Activated naive CD4-positive, alpha-beta T cell treated with anti-CD3 and anti-CD28 coated beads, Interleukin-2, amount 50 U/mL, for 24 hours (primary cell): ENCODE results near the gene SLC6A16.

Experiments
- H3K27ac Mint-ChIP-seq: one replicate; pipeline ENCODE4 v1.8.0; 2021; ENCODE audit warnings: mild to moderate bottlenecking, mixed read lengths
- H3K27me3 Mint-ChIP-seq: one replicate; pipeline ENCODE4 v1.8.0; 2021; ENCODE audit warnings: mixed read lengths
- H3K36me3 Mint-ChIP-seq: one replicate; pipeline ENCODE4 v1.8.0; 2021; ENCODE audit warnings: mixed read lengths
- H3K4me1 Mint-ChIP-seq: one replicate; pipeline ENCODE4 v1.8.0; 2021; ENCODE audit warnings: mixed read lengths
- H3K4me3 Mint-ChIP-seq: one replicate; pipeline ENCODE4 v1.8.0; 2021; ENCODE audit warnings: mild to moderate bottlenecking, mixed read lengths
- H3K9me3 Mint-ChIP-seq: one replicate; pipeline ENCODE4 v1.8.0; 2021; ENCODE audit warnings: mixed read lengths

Gene SLC6A16

DNA sequence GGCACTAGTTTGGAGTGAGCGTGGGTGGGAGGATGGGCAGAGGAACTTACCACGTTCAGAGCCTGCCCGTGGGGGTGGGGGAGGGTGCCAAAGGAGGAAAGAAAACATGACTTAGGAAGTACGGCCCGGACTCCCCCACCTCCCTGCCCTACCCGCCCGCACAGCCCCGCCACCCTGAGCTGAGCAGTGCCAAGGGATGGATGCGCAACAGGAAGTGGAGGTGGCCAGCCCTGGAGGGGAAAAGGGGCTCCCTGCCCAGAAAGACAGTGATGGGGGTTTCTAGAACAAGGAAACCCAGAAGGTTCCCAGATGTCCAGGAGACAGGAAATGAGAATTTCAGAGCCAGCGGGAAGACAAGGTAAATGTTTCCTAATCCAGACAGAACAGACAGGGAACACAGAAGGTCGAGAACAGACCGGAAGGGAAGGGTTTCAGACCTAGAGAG is 30.9 kb upstream of the SLC6A16 start:
- H3K4me1 Mint-ChIP-seq, result peaks cover 19% of the 10 kb centered on the region
- no peak overlapping the region for H3K4me3 Mint-ChIP-seq
- no peak overlapping the region for H3K27ac Mint-ChIP-seq
- H3K36me3 Mint-ChIP-seq, result no peaks in the 10 kb centered on the region
- no peaks in the 10 kb centered on the region for H3K9me3 Mint-ChIP-seq
- peaks cover 4% of the 10 kb centered on the region for H3K27me3 Mint-ChIP-seq

DNA sequence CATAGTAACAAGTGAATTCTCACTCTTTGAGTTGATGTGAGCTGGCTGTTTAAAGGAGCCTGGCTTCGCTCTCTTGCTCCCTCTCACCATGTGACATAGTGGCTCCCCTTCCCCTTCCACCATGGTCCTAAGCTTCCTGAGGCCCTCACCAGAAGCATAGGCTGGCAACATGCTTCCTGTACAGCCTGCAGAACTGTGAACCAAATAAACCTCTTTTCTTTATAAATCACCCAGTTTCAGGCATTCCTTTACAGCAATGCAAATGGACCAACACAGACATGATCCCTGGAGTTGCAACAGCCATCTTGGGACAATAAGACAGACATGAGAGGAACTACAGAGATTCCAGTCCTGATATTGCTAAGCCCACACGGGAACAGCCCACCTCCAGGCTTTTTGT is 24.6 kb upstream of the SLC6A16 start:
- Mint-ChIP-seq H3K27me3 (peaks cover 2% of the 10 kb centered on the region), H3K27ac (no peak overlapping the region), H3K9me3 (no peaks in the 10 kb centered on the region), H3K4me3 (no peak overlapping the region), H3K4me1 (peaks cover 5% of the 10 kb centered on the region), H3K36me3 (no peaks in the 10 kb centered on the region)

DNA sequence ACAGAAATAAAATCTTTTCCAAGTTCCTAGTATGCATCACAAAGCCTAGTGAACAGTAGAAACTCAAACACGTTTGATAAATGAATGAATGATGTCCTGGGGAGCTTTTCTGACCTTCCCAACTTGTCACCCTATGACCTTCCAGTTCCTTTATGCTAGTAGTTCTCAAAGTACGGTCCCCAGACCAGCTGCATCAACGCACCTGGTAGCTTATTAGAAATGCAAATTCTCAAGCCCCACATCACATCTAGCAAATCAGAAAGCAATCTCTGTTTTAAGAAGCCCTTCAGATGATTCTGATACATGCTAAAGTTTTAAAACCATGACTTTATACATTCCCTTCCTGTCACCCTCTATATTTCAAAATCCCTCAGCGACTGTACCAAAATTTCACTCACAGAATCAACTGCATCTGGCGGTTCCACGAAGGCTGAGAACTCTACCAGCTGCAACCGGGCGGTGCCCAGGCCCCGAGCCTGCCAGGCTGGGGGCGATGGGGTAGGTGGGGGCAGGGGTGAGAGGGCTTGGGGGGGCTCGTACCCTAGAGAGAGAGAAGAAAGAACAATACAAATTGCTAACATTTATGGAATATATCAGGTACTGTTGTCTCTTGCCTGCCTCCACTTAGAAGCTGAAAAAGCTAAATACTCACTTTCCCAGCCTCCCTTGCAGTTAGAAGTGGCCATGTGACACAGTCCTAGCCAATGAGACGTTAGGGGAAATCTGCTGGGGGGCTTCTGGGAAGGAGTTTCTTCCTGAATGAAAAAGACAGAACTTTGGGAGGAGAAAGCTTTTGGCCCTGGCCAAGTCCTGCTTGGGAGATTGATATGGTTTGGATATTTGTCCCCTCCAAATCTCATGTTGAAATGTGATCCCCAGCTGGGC is 23.6 kb upstream of the SLC6A16 start:
- no peak overlapping the region for H3K27ac Mint-ChIP-seq
- no peaks in the 10 kb centered on the region for H3K9me3 Mint-ChIP-seq
- H3K4me3 Mint-ChIP-seq, result no peak overlapping the region
- H3K36me3 Mint-ChIP-seq, result no peaks in the 10 kb centered on the region
- peaks cover 6% of the 10 kb centered on the region for H3K4me1 Mint-ChIP-seq
- peaks cover 2% of the 10 kb centered on the region for H3K27me3 Mint-ChIP-seq

DNA sequence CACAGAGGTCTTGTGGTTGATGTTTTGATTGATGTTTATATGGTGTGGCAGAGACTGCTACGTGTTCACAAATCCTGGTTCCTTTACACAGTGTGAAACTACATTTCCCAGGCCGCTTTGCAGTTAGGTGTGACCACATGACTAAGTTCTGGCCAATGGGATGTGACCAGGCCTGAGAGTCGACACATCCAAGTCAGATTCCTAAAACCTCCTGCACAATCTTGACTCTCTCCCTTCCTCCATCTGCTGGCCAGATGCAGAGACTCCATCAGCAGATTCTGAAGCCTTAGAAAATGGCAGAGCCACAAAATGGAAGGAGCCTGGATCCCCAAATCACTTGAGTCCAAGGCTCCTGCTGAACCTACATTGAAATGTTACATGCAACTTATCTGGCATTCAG is 22.8 kb upstream of the SLC6A16 start:
- Mint-ChIP-seq H3K4me3 (no peak overlapping the region), H3K27me3 (no peaks in the 10 kb centered on the region), H3K36me3 (no peaks in the 10 kb centered on the region), H3K9me3 (no peaks in the 10 kb centered on the region), H3K27ac (no peak overlapping the region), H3K4me1 (peaks cover 9% of the 10 kb centered on the region)

DNA sequence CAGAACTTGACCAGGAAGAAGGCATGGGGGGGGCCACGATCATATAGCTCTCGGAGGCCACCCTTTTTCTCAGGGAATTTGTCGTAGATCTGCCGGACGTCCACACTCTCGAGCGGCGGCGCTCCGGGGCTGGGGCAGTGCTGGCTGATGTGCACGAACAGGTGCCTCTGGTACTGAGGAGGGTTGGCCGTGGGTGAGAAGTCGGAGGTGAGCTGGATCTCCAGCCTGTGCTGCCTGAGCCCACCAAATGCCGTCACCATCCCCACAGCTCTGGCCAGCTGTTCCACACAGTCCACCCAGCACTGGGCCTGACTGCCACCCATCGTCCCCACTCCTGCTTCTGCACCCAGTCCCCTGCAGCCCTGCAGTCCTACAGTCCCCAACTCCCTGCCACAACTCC is 22.2 kb upstream of the SLC6A16 start:
- H3K27me3 Mint-ChIP-seq, result no peaks in the 10 kb centered on the region
- no peak overlapping the region for H3K4me3 Mint-ChIP-seq
- peaks cover 12% of the 10 kb centered on the region for H3K4me1 Mint-ChIP-seq
- no peaks in the 10 kb centered on the region for H3K36me3 Mint-ChIP-seq
- H3K27ac Mint-ChIP-seq, result no peak overlapping the region
- H3K9me3 Mint-ChIP-seq, result no peaks in the 10 kb centered on the region

DNA sequence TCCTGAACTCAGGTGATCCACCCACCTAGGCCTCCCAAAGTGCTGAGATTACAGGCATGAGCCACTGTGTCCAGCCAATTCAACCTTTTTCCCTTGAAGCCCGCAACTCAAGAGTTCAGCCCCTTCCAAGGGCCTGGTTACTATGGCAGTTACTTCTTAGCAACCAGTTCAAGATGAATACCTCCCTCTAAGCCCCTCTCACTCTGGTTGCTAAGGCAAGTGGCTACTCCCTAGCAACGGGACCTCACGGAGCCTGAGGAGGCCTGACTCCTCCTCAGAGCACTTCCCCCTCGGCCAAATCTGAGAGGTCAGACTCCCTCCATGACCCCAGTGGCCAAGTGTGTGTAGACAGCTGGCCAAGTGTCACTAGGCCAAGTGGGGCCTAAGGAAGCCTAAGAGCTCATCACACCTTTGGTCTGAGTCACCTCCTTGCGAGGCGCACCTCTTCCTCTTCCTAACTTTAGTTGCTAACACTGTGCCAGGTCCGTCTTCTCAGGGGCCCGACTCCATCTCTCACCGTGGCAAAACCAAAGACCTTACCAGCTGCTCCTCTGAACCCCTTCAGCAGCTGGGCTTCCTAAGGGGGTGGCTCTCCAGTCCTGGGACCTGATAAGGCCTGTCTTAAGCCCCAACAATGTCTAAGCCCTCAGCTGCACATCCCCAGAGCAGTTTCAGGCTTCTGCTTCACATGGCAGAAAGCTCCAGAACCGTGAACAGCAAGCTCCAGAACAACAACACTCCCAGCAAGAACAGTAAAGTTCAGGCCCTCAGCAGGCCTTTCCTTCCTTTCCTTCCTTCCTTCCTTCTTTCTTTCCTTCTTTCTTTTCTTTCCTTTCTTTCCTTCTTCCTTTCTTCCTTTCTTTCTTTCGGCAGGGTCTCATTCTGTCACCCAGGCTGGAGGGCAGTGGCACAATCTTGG is 19.8 kb upstream of the SLC6A16 start:
- H3K36me3 Mint-ChIP-seq, result no peaks in the 10 kb centered on the region
- peaks cover 19% of the 10 kb centered on the region for H3K4me1 Mint-ChIP-seq
- no peak overlapping the region for H3K27ac Mint-ChIP-seq
- no peaks in the 10 kb centered on the region for H3K27me3 Mint-ChIP-seq
- H3K4me3 Mint-ChIP-seq, result no peak overlapping the region
- H3K9me3 Mint-ChIP-seq, result no peaks in the 10 kb centered on the region

DNA sequence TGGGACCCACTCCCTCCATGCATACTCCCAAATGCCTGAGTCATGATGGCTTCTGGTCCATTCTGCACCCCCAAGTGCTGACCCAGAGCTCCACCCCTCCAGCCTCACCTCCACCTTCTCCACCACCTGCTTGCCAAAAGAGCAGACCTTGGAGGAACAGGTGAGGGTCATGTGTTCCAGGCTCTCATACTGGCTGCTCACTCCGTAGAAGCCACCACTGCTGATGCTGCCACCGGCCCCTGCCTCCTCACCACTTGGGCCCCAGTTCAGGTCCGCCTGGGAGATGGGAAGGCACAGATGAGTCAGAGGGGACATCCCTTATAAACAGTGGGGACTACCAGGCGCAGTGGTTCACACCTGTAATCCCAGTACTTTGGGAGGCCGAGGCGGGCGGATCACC is 18.1 kb upstream of the SLC6A16 start:
- Mint-ChIP-seq H3K4me3 (no peak overlapping the region), H3K36me3 (peaks cover 2% of the 10 kb centered on the region), H3K4me1 (peaks cover 29% of the 10 kb centered on the region), H3K27me3 (no peaks in the 10 kb centered on the region), H3K27ac (no peak overlapping the region), H3K9me3 (no peaks in the 10 kb centered on the region)

DNA sequence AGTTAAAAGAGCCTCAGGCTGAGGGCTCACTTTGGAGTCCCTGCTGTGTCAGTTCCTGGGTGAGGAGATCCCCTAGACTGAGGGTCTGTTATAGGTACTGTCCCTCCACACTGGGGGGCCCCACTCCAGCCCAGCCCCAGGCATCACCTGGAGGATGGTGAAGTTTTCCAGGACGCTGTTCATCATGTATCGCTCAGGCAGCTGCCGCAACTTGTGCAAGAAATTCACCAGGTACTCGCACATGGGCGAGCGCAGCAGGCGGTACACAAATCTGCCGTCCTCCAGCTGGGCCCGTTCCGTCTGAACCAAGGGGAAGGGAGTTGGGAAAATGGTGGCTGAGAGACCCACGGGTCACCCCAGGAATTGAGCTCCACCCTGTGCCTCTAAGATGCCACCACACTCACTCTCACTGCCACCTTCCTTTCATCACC is 17.3 kb upstream of the SLC6A16 start:
- Mint-ChIP-seq H3K4me3 (no peak overlapping the region), H3K27ac (no peak overlapping the region), H3K4me1 (peaks cover 37% of the 10 kb centered on the region), H3K36me3 (peaks cover 3% of the 10 kb centered on the region), H3K27me3 (no peaks in the 10 kb centered on the region), H3K9me3 (no peaks in the 10 kb centered on the region)

DNA sequence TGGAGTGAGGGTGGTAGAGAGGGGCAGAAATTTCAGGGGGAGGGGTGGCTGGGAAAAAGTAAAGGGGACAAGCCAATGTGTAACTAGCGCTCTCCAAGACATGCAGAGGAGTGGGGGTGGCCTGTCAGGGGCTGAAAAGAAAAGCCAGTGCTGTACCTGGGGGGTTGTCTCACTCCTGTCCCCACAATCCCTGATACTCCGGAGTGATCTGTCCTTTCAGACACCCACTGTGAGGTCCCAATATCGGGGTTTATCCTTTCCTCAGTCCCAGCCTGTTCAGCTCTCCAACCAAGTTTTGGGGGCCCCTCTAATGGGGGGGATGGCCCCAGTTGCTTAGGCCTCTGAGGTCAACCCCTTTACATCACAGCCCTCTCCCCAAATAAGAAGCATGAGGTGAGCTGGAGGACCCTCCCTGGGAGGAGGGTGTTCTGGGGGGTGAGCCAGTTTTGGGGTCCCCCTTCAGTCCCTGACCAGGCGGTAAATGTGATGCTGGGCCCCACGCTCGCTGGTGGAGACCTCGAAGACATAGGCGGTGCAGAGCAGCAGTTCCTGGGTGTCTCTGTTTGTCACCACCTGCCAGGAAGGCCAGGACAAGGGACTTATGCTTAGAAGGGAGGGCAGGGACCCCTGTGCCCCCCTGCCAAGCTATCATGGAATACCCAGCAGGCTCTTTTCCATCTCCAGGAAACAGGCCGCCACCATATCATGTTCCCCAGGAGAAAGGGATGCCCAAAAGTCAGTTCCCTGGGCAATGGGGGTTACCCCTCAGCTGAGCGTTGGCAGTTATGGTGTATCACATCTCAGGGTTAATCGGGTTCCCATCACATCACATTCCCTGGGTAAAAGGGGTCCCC is 16.1 kb upstream of the SLC6A16 start:
- Mint-ChIP-seq H3K36me3 (peaks cover 3% of the 10 kb centered on the region), H3K27me3 (no peaks in the 10 kb centered on the region), H3K4me3 (no peak overlapping the region), H3K27ac (no peak overlapping the region), H3K9me3 (no peaks in the 10 kb centered on the region), H3K4me1 (peaks cover 49% of the 10 kb centered on the region)

DNA sequence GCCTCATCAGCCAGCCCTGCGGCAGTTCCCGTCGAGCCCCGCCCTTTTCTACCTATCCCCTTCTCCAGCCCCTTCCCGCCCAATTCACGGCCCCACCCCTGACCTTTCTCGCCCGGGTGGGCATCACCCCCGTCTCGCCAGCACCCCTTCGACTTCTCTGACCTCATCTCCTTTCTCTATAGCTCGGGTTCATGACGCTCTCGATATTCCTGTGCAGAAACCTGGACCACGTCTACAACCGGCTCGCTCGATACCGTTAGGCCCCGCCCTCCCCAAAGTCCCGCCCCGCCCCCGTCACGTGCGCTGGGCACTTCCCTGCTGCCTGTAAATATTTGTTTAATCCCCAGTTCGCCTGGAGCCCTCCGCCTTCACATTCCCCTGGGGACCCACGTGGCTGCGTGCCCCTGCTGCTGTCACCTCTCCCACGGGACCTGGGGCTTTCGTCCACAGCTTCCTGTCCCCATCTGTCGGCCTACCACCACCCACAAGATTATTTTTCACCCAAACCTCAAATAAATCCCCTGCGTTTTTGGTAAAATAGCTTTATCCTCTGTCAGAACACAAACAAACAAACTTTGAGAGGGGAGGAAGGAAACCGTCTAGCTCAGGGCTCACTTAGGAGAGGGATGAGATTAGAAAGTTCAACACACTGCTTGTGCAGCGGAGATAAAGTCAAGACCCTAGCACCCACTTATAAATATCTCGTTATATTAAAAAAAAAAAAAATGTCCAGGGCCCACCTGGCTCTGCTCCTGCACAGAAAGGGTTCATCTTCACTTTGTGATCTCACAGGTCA is 15.3 kb upstream of the SLC6A16 start:
- Mint-ChIP-seq H3K4me3 (no peak overlapping the region), H3K27ac (peak overlapping the region; percentile 82), H3K36me3 (peaks cover 3% of the 10 kb centered on the region), H3K4me1 (peaks cover 57% of the 10 kb centered on the region), H3K27me3 (no peaks in the 10 kb centered on the region), H3K9me3 (no peaks in the 10 kb centered on the region)

DNA sequence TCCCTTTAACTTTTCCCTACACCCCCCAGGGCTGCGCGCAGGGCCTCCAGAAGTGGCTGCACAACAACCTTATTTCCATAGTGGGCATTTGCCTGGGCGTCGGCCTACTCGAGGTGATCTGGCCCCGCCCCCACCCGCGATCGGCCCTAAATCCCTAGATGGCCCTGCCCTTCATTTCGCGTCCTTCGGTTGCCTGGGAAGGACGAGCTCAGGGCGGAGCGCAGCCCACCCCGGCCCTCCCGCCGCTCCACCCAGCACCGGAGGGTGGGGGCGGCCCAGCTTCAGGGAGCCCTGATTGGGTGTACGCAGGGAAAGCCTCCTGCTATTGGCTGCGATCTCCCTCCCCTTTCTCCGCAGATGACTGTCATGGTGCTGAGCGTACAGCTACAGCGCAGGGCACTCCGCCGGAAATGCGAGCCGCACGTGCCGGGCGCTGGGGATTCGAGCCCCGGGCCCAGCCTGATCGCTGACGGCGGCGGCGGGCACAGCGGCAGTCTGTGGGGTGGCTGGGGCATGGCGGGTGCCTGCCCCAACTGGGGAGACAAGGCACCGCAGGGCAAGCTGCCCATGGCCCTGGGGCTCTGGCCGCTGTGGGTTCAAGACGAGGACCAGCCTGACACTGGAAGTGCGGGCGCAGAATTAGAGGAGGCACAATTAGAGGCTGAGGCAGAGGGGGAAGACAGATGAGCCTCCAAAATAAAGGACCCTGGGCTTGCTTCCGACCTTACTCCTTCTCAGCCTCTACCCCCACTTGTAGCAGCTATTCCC is 14.5 kb upstream of the SLC6A16 start:
- Mint-ChIP-seq H3K27me3 (no peaks in the 10 kb centered on the region), H3K27ac (no peak overlapping the region), H3K9me3 (no peaks in the 10 kb centered on the region), H3K4me3 (no peak overlapping the region), H3K4me1 (peaks cover 58% of the 10 kb centered on the region), H3K36me3 (peaks cover 3% of the 10 kb centered on the region)

DNA sequence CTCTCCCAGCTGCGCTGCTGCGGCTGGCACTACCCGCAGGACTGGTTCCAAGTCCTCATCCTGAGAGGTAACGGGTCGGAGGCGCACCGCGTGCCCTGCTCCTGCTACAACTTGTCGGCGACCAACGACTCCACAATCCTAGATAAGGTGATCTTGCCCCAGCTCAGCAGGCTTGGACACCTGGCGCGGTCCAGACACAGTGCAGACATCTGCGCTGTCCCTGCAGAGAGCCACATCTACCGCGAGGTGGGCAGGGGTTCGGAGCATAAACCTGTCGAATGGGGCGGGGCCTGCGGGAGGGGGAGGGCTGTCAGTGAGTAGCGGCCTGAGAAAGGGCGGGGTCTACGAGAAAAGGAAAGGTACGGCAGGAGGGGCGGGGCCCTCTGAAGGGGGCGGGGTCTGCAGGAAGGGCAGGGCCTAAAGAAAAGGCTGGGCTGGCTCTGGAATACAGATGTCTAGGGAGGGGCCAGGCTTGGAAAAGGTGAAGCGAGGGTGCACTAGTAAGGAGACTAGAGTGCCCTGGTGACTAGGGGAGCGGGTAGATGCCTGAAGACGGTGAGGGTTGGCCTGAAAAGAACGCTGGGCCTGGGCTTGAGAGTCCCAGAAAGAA is 13.8 kb upstream of the SLC6A16 start:
- Mint-ChIP-seq H3K27ac (peak overlapping the region; percentile 23), H3K36me3 (peaks cover 3% of the 10 kb centered on the region), H3K4me3 (peak overlapping the region; percentile 57), H3K4me1 (peaks cover 64% of the 10 kb centered on the region), H3K9me3 (no peaks in the 10 kb centered on the region), H3K27me3 (no peaks in the 10 kb centered on the region)

DNA sequence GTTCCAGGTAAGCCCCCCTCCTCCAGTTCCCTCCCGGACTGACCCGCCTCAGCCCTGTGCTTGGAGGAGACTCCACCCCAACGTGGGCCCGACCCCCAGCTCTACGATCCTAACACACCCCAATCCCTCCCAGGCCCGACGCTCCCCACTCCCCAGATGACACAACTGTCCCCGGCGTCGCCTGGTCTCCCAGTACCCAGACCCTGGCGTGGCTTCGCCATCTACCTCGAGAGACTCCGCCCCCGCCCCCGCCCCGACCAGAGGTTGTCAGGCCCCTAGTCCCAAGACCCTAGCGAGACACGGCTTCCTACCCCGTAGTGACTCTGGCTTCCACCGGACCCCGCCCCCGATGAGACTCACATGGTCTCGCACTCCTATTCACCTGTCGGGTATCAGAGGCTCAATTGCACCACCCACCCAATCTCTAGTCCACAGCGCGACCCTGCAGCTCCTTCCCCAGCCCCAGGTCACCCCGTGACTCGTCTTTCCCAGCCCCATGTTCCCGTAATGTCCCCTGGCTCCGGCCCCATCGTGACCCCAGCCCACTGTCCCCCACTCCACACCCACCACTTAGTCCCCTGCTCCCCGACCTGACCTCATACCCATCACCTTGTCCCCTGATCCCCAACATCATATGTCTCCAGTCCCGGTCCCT is 13.2 kb upstream of the SLC6A16 start:
- H3K4me3 Mint-ChIP-seq, result peak overlapping the region; percentile 57
- no peaks in the 10 kb centered on the region for H3K9me3 Mint-ChIP-seq
- peaks cover 71% of the 10 kb centered on the region for H3K4me1 Mint-ChIP-seq
- no peak overlapping the region for H3K27ac Mint-ChIP-seq
- peaks cover 3% of the 10 kb centered on the region for H3K36me3 Mint-ChIP-seq
- no peaks in the 10 kb centered on the region for H3K27me3 Mint-ChIP-seq
